ENCODE measurements around the gene USP33.
A peak's percentile ranks its signal among the peaks of the same experiment; 100 is the strongest.
"Not testable (repeated sequence)": the region's sequence is repeated elsewhere in the genome, so short reads cannot be mapped to it uniquely, and the experiment has no call there.

The USP33 gene

GRCh38 chr1:77732090-77732489 lies 27.6 kb downstream of the USP33 start:
- DNase-seq = peak; percentile 39

- DNase-seq = no peak
These were observed 33.9 kb downstream of the USP33 start for GRCh38 chr1:77725706-77726105.

GRCh38 chr1:77718181-77718580 lies 41.5 kb downstream of the USP33 start:
- no peak for DNase-seq

- no peak for DNase-seq
These were observed 43.6 kb downstream of the USP33 start for GRCh38 chr1:77716065-77716464.

GRCh38 chr1:77709727-77710126 lies 49.9 kb downstream of the USP33 start:
- no peak for DNase-seq

- no peak for DNase-seq
These were observed 53.3 kb downstream of the USP33 start for GRCh38 chr1:77706321-77706720.

GRCh38 chr1:77704736-77705135 lies 54.9 kb downstream of the USP33 start:
- DNase-seq = no peak

GRCh38 chr1:77699673-77700072 lies 60.0 kb downstream of the USP33 start:
- not testable (repeated sequence) for DNase-seq

GRCh38 chr1:77697441-77697840 lies 62.2 kb downstream of the USP33 start:
- no peak for DNase-seq

- DNase-seq = no peak
These were observed 70.7 kb downstream of the USP33 start for GRCh38 chr1:77688939-77689338.

GRCh38 chr1:77687519-77687906 lies 72.1 kb downstream of the USP33 start:
- no peak for DNase-seq

GRCh38 chr1:77686796-77687518 lies 72.7 kb downstream of the USP33 start:
- no peak for DNase-seq

- peak; percentile 90 for DNase-seq
These were observed 76.2 kb downstream of the USP33 start for GRCh38 chr1:77683160-77684148.

- DNase-seq = peak; percentile 84
These were observed 77.0 kb downstream of the USP33 start, which contains the start of gene ZZZ3 for GRCh38 chr1:77682460-77683159. Gene ZZZ3 (minus strand): TSS chr1:77682658. CDS start chr1:77633354, 49,304 bp downstream.

GRCh38 chr1:77680173-77680572 lies 79.5 kb downstream of the USP33 start:
- DNase-seq = no peak

- DNase-seq = no peak
These were observed 80.7 kb downstream of the USP33 start for GRCh38 chr1:77678660-77679610.

- DNase-seq = not testable (repeated sequence)
These were observed 84.8 kb downstream of the USP33 start for GRCh38 chr1:77674807-77675206.

- DNase-seq = no peak
These were observed 85.8 kb downstream of the USP33 start for GRCh38 chr1:77673716-77674355.

- no peak for DNase-seq
These were observed 86.6 kb downstream of the USP33 start for GRCh38 chr1:77673030-77673429.

GRCh38 chr1:77672374-77672773 lies 87.3 kb downstream of the USP33 start:
- DNase-seq = no peak

- no peak for DNase-seq
These were observed 87.8 kb downstream of the USP33 start for GRCh38 chr1:77671836-77672235.

All from NCI-H226 (cell line).